H1 (cell line): Measurements from ENCODE around the gene RNASET2. TPM values are rescaled to one million over a fixed set of nuclear protein-coding genes. Genes with fewer than 3 reads are reported as not detected.

Source experiments
- ASH2L ChIP-seq: fragments of 200-600, 300-600 bp; sonication (generic); IDR thresholded peaks from one replicate; pipeline ENCODE4 v1.7.1; 2017; ENCODE audit warnings: low read length
- BCL11A ChIP-seq, 2 experiments: IDR thresholded peaks; one replicate each; pipeline ENCODE4 v1.6.1; 2011; ENCODE audit warnings: low read depth in 2 of 2, low read length in 2 of 2, mild to moderate bottlenecking in 2 of 2
- CBX5 ChIP-seq: fragments of 300-800, 300-1000 bp; sonication (generic); IDR thresholded peaks from 2 replicates; pipeline ENCODE4 v1.7.1; 2016; ENCODE audit warnings: antibody characterized with exemption, low read length, low read depth
- CHD1 ChIP-seq: IDR thresholded peaks from 2 replicates; pipeline ENCODE4 v1.6.1; 2012; ENCODE audit warnings: low read depth, low read length, improper control_type of control experiment
- CHD7 ChIP-seq: fragments of 300-600 bp; sonication (generic); IDR thresholded peaks from 2 replicates; pipeline ENCODE4 v1.7.1; 2012; ENCODE audit warnings: low read length, moderate library complexity, mild to moderate bottlenecking, inconsistent platforms; ENCODE audit not compliant: insufficient replicate concordance
- FOSL1 ChIP-seq: IDR thresholded peaks from 2 replicates; pipeline ENCODE4 v1.6.1; 2011; ENCODE audit warnings: mild to moderate bottlenecking, low read depth, low read length, moderate library complexity; ENCODE audit not compliant: insufficient read depth
- MAFK ChIP-seq: IDR thresholded peaks from 2 replicates; pipeline ENCODE4 v1.6.1; 2012; ENCODE audit warnings: low read depth, mild to moderate bottlenecking, improper control_type of control experiment, low read length
- RNF2 ChIP-seq: fragments of 200-900, 300-1000 bp; sonication (generic); IDR thresholded peaks from 2 replicates; pipeline ENCODE4 v1.7.1; 2016; ENCODE audit warnings: borderline replicate concordance, low read depth, mild to moderate bottlenecking, antibody characterized with exemption, low read length; ENCODE audit not compliant: poor library complexity, severe bottlenecking; ENCODE audit errors: missing control alignments
- SIX5 ChIP-seq: IDR thresholded peaks from 2 replicates; pipeline ENCODE4 v1.6.1; 2011; ENCODE audit warnings: mild to moderate bottlenecking, low read depth, low read length
- SP1 ChIP-seq: IDR thresholded peaks from 2 replicates; pipeline ENCODE4 v1.6.1; 2011; ENCODE audit warnings: low read depth, low read length
- ZNF274 ChIP-seq: IDR thresholded peaks from 2 replicates; pipeline ENCODE4 v1.7.0; 2012; ENCODE audit warnings: low read length, borderline replicate concordance; ENCODE audit errors: extremely low read depth
- polyA plus RNA-seq, 7 experiments: library from polyadenylated mRNA; depleted of rRNA in 3 of 7; stranded (reverse) in 5 of 7; unstranded in 2 of 7; fragments of >200 nt in 5 of 7; fragments of 200-250 nt in 2 of 7; gene quantifications; 1 replicate in 5 of 7; 2 replicates in 1 of 7; 4 replicates in 1 of 7; pipeline versions ENCODE4 v1.2.1 to v1.2.3, GENCODE V29; 2011 to 2013; ENCODE audit warnings: missing spikeins in 2 of 7, mixed read lengths in 2 of 7
- total RNA-seq: library from RNA; stranded (reverse); fragmentation: NEBNext Ultra II Directional; extraction: Animal tissue kit (Norgen Biotek cat#: 25700); gene quantifications from 2 replicates; pipeline ENCODE4 v1.2.1, GENCODE V29; 2021

The RNASET2 gene
- total and polyA plus RNA-seq, 2 of the 8 experiments (the other 6 are each of a cell fraction or from before 2014, with no cell fraction given), result 15.7 to 22.9 TPM

- TF ChIP-seq CHD7, result no peak
- no peak for TF ChIP-seq MAFK
- no peak for TF ChIP-seq BCL11A (IDR thresholded peaks at IDR 0.05; ENCODE audit: low read depth in 2 of 2, low read length in 2 of 2)
- no peak for TF ChIP-seq FOSL1
- no peak for TF ChIP-seq ZNF274
- TF ChIP-seq CBX5, result no peak
- TF ChIP-seq SP1, result no peak
- no peak for TF ChIP-seq RNF2
- TF ChIP-seq SIX5, result no peak
- no peak for TF ChIP-seq ASH2L
- TF ChIP-seq CHD1, result no peak
Measured at GRCh38 chr6:166927240-166927934, 29.0 kb downstream of the RNASET2 start (continued).
